IPS-20b (cell line): ENCODE data around the gene PHLDB2.

Experiments
- H3K27ac ChIP-seq: one replicate; pipeline ENCODE4 v1.5.1; 2013; ENCODE audit warnings: low read length
- H3K27me3 ChIP-seq: 2 replicates; pipeline ENCODE4 v1.6.1; 2013; ENCODE audit warnings: mild to moderate bottlenecking, low read length, inconsistent platforms; ENCODE audit not compliant: insufficient read depth
- H3K36me3 ChIP-seq: 2 replicates; pipeline ENCODE4 v1.6.1; 2013; ENCODE audit warnings: low read depth, mild to moderate bottlenecking, inconsistent platforms, low read length, moderate library complexity; ENCODE audit not compliant: insufficient read depth
- H3K4me1 ChIP-seq: 2 replicates; pipeline ENCODE4 v1.6.1; 2013; ENCODE audit warnings: mild to moderate bottlenecking, control low read depth, inconsistent platforms, low read length, moderate library complexity; ENCODE audit not compliant: insufficient read depth
- H3K4me3 ChIP-seq: 2 replicates; pipeline ENCODE4 v1.5.1; 2013; ENCODE audit warnings: mild to moderate bottlenecking, low read length, inconsistent platforms
- H3K9ac ChIP-seq: 2 replicates; pipeline ENCODE4 v1.6.1; 2013; ENCODE audit warnings: low read depth, mild to moderate bottlenecking, inconsistent platforms, low read length, moderate library complexity
- H3K9me3 ChIP-seq: 2 replicates; pipeline ENCODE4 v1.6.1; 2013; ENCODE audit warnings: mild to moderate bottlenecking, low read depth, low read length, inconsistent platforms; ENCODE audit not compliant: insufficient read depth

The PHLDB2 gene

DNA sequence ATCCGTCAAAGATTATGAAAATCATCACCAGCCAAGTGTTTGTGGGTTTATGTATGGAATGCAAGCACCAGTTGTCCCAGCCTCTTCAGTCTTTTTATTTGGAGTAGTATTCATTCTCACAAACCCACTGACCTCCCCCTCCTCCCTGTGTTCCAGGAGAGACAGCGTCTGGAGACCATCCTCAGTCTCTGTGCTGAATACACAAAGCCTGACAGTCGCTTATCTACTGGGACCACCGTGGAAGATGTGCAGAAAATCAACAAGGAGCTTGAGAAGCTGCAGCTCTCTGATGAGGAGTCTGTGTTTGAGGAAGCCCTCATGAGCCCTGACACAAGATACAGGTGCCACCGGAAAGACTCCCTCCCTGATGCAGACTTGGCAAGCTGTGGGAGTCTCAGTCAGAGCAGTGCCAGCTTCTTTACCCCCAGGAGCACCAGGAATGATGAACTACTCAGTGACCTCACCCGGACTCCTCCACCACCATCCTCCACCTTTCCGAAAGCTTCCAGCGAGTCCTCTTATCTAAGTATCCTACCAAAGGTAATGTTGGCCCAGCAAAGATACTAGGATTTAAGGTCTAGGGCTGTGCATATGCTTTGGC is 54.2 kb downstream of the PHLDB2 start:
- Histone ChIP-seq H3K27me3 (peaks cover 5% of the 10 kb centered on the region), H3K4me3 (no peak overlapping the region), H3K36me3 (peaks cover 14% of the 10 kb centered on the region; the same call in 1 of the 2 replicates), H3K9ac (no peak overlapping the region), H3K27ac (no peak overlapping the region), H3K4me1 (peaks cover 24% of the 10 kb centered on the region), H3K9me3 (no peaks in the 10 kb centered on the region)

DNA sequence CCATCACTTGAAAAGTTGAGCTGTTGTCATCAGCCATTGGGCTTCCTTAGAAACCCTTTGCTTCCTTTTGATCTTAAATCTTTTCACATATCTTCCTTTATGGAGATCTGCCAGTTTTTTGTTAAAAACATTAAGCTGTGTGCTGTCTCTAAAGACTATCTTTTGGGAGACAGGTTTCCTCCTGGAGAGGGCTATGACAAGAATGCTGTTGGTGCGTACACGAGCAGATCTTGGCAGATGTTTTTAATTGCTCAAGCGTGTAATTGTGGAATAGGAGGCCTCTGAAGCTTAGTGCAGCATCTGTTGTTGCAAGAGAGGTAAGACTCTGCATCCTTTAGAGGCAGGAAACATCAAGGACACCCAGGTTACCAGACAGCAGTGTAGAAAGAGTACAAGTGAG is 56.8 kb downstream of the PHLDB2 start:
- peaks cover 31% of the 10 kb centered on the region for H3K27me3 ChIP-seq
- no peak overlapping the region for H3K9ac ChIP-seq
- no peak overlapping the region for H3K27ac ChIP-seq
- H3K4me1 ChIP-seq = peaks cover 31% of the 10 kb centered on the region
- H3K4me3 ChIP-seq = no peak overlapping the region
- H3K9me3 ChIP-seq = no peaks in the 10 kb centered on the region
- H3K36me3 ChIP-seq = peaks cover 27% of the 10 kb centered on the region

DNA sequence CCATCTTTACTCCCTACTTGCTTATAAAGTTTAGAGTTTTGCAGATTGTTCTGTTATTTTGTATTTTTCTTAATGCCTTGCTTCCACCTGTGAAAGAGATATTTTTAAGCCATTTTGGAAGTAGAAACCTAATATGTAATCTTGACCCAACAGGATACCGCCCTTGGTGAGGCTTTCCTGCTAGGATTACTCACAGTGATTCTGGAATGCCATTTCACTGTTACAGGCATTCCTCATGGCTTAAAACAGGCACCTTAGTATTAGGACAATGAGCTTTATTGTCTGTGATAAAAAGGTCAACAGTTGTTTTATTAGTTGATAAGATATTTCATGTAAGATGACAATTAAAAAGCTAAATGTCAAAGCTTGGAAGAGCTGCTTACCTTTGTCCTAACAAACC is 58.2 kb downstream of the PHLDB2 start:
- no peaks in the 10 kb centered on the region for H3K9me3 ChIP-seq
- peaks cover 31% of the 10 kb centered on the region for H3K4me1 ChIP-seq
- H3K27ac ChIP-seq = no peak overlapping the region
- H3K36me3 ChIP-seq = peaks cover 31% of the 10 kb centered on the region
- peaks cover 36% of the 10 kb centered on the region for H3K27me3 ChIP-seq
- no peak overlapping the region for H3K9ac ChIP-seq
- H3K4me3 ChIP-seq = 0 out of 2 replicates have a peak overlapping the region, but pooled peaks have one; percentile 19

DNA sequence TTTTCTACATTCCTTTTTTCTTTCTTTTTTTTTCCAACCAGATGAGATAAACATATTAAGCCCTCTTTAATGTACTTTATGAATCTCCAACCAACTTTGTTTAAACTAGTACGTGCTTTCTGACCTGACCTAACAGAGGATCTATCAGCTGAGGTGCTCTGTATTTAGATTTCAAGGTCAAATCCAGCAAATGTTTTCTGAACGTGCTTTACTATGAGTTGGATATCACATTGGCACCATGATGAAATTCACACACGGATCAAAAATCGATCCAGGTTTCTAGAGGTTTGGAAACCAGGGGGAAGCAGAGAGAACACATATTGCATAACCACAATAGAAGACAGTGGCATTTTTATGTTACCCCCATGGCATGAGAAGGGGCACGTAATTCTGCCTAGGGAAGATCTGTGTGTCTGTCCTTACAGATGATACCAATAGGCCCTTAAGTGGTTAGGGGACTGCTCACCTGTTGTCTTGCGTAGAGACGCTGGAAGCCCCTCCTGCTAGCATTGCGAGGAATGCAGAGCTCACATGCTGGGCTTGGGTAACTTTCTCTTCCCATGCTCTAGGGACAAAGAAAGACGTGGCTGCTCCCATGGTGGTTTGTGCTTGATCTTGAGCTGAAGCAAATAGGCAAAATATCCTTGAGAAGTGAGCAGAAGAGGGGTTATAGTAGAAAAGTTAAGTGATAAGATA is 60.5 kb downstream of the PHLDB2 start:
- no peak overlapping the region for H3K9ac ChIP-seq
- no peak overlapping the region for H3K27ac ChIP-seq
- no peaks in the 10 kb centered on the region for H3K9me3 ChIP-seq
- H3K27me3 ChIP-seq = peaks cover 36% of the 10 kb centered on the region
- no peak overlapping the region for H3K4me3 ChIP-seq
- H3K4me1 ChIP-seq = peaks cover 31% of the 10 kb centered on the region
- peaks cover 18% of the 10 kb centered on the region for H3K36me3 ChIP-seq

DNA sequence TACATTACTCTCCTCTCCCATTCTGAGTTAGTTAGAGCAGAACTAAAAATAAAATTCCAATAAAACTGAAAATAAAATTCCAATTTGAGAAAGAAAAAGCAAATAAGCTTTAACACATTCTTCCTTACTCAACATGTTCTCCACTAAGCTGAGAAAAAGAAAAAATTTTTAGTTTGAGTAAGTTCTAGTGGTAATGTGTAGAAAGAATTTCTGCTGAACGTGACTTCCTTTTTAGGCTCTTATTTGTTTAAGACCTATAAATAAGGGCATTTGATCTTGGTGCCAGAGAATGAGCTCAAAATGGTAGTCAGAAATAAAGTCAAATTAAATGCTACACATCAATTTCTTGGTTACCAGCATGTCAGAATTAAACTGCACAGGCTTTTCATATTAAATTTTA is 62.1 kb downstream of the PHLDB2 start:
- Histone ChIP-seq H3K9me3 (no peaks in the 10 kb centered on the region), H3K4me1 (peaks cover 25% of the 10 kb centered on the region), H3K9ac (no peak overlapping the region), H3K27me3 (peaks cover 36% of the 10 kb centered on the region), H3K27ac (no peak overlapping the region), H3K36me3 (peaks cover 17% of the 10 kb centered on the region), H3K4me3 (no peak overlapping the region)

DNA sequence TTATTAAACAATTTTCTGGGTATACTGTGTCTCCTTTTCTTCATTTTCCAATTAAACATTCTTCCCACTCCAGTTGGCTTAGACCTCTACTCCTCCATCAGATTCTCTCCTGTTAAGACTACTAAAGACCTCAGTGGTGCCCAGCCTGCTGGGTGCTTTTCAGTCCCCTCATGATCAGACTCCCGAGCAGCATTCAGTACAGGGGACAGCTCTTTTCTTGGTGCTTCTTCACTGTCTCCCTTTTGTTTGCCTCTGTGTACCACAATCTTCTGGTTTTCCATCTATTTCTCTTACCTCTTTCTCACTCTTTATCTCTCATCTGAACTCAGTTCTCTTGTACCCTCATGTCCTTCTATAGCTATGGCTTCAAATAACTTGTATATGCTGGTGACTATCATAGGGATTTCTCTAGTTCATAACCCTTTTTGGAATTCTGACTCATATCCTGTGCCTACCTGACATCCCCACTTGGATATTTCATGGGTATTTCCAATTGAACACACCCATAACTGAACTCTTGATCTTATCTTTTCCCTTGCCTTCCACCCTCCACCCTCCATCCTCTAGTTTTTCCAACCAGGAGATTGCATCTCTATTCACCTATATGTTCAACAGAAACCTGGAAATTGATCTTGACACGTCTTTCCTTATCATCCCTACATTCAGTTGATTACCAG is 64.2 kb downstream of the PHLDB2 start:
- Histone ChIP-seq H3K36me3 (peaks cover 17% of the 10 kb centered on the region), H3K9me3 (no peaks in the 10 kb centered on the region), H3K27ac (no peak overlapping the region), H3K4me3 (no peak overlapping the region), H3K4me1 (peaks cover 7% of the 10 kb centered on the region; the same call in 1 of the 2 replicates), H3K9ac (no peak overlapping the region), H3K27me3 (peaks cover 32% of the 10 kb centered on the region)

DNA sequence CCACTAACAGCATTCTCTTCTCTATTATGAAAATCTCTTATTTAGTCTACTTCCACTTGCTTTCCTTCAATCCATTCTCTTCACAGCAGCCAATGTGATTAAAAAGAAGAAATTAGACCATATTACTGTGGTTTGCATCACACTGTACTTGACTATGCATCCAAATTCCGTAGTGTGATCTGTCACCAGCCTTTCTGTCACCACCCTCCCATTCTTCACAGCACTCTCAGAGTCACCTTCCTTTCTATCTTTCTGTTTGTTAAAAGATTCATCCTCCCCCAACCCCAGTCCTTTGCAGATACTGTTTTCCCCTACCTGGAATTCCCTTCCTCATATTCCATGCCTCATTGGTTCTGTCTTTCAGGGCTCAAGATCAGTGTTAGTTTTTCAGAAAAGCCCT is 64.7 kb downstream of the PHLDB2 start:
- H3K27ac ChIP-seq = no peak overlapping the region
- no peak overlapping the region for H3K4me3 ChIP-seq
- no peaks in the 10 kb centered on the region for H3K9me3 ChIP-seq
- H3K4me1 ChIP-seq = peaks cover 7% of the 10 kb centered on the region; the same call in 1 of the 2 replicates
- H3K27me3 ChIP-seq = peaks cover 26% of the 10 kb centered on the region
- H3K9ac ChIP-seq = no peak overlapping the region
- H3K36me3 ChIP-seq = peaks cover 14% of the 10 kb centered on the region; the same call in 1 of the 2 replicates

DNA sequence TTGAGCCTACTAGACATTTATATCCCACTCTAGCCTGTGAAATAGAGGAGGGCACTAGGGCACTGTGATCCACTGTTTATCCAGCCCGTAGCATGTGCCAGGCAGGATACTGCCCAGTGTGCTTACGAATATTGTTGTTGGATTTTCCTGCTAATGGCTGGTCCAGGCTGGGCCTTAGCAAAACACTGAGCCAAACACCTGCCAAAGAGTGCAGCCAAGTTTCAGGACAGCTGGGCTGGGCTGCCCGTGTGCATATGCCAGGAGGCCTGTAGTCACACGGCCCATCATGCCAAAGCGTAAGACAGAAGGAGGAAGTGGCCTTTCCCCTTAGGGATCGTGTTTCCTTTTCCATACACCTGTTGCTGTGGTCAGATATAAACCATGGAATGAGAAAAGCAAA is 65.2 kb downstream of the PHLDB2 start:
- Histone ChIP-seq H3K9ac (no peak overlapping the region), H3K27ac (no peak overlapping the region), H3K27me3 (peaks cover 21% of the 10 kb centered on the region), H3K9me3 (no peaks in the 10 kb centered on the region), H3K4me3 (no peak overlapping the region), H3K36me3 (peaks cover 9% of the 10 kb centered on the region; the same call in 1 of the 2 replicates), H3K4me1 (peaks cover 7% of the 10 kb centered on the region; the same call in 1 of the 2 replicates)

DNA sequence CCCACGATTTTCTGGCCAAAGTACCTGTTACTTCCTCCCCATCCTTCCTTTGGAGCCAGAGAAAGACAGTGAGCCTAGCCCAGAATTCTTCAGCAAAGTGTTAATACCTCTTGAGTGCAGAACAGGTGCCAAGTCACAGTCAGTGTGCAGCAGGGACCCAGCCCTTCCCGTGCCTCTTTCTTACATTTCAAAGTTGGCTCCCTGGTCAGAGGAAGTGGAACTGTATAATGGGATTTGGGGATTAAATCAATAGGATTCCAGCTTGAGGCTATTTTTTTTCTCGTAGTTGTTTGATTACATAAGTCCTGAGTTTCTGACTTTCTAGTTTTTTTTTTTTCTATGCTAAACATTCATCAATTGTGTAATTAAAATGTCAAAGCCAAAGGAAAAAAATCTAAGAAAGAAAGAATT is 67.2 kb downstream of the PHLDB2 start:
- no peak overlapping the region for H3K27ac ChIP-seq
- no peak overlapping the region for H3K4me3 ChIP-seq
- no peaks in the 10 kb centered on the region for H3K9me3 ChIP-seq
- H3K9ac ChIP-seq = no peak overlapping the region
- H3K27me3 ChIP-seq = peaks cover 2% of the 10 kb centered on the region
- H3K4me1 ChIP-seq = no peaks in the 10 kb centered on the region
- peaks cover under 1% of the 10 kb centered on the region; the same call in 1 of the 2 replicates for H3K36me3 ChIP-seq

DNA sequence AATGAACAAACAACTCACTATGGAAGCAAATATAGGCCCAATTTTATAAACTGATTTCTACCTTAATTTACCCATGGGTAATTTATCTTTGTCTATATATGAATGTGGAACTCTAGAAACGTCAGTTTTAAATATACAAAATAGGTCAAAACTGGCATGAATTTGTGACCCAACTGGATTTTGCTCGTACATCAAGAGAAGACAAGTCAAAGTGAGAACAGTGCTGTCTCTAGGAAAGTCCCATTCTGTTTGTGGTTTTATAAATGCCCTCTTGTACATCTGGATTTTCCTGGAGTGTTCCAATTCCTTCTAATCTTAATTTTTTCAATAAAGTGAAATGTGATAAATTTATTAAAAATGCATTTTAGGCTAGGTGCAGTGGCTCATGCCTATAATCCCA is 69.5 kb downstream of the PHLDB2 start:
- H3K4me3 ChIP-seq = no peak overlapping the region
- H3K27me3 ChIP-seq = no peaks in the 10 kb centered on the region
- no peak overlapping the region for H3K9ac ChIP-seq
- no peaks in the 10 kb centered on the region for H3K9me3 ChIP-seq
- 0 out of 2 replicates have a peak, but pooled peaks cover 6% of the 10 kb centered on the region for H3K36me3 ChIP-seq
- H3K4me1 ChIP-seq = no peaks in the 10 kb centered on the region
- no peak overlapping the region for H3K27ac ChIP-seq

DNA sequence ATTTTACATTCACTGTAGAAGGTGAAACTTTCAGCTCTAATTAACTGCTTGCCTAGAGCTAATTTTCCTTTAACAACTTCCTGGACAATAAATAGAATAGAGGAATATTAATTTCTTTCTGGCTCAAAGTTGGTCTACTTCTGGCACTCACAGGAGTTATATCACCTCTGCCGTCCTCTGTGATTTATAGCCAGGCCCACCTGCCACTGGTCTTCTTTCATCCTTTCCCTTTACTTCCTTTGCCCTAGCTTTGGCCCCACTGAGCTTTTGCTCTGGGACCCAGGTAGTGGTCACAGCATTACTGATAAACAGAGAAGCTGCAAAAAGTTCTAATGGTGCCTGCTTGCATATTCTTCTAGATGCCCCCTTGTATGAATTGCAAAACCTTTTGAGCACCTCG is 70.4 kb downstream of the PHLDB2 start:
- no peak overlapping the region for H3K4me3 ChIP-seq
- 0 out of 2 replicates have a peak, but pooled peaks cover 6% of the 10 kb centered on the region for H3K36me3 ChIP-seq
- H3K9ac ChIP-seq = no peak overlapping the region
- H3K4me1 ChIP-seq = no peaks in the 10 kb centered on the region
- H3K9me3 ChIP-seq = no peaks in the 10 kb centered on the region
- H3K27ac ChIP-seq = no peak overlapping the region
- H3K27me3 ChIP-seq = no peaks in the 10 kb centered on the region
